SKM-1 treated with dmso at 0.1 percent for 144 hours (cell line): ENCODE data around the gene FZD2.
A peak's percentile ranks its signal among the peaks of the same experiment; 100 is the strongest.
"Not testable (repeated sequence)": the region's sequence is repeated elsewhere in the genome, so short reads cannot be mapped to it uniquely, and the experiment has no call there.

ENCODE experiments used
- DNase-seq: peaks from one replicate; lab custom pipeline; 2025; ENCODE audit not compliant: unreplicated experiment; lab: John Stamatoyannopoulos, UW

The FZD2 gene

DNA sequence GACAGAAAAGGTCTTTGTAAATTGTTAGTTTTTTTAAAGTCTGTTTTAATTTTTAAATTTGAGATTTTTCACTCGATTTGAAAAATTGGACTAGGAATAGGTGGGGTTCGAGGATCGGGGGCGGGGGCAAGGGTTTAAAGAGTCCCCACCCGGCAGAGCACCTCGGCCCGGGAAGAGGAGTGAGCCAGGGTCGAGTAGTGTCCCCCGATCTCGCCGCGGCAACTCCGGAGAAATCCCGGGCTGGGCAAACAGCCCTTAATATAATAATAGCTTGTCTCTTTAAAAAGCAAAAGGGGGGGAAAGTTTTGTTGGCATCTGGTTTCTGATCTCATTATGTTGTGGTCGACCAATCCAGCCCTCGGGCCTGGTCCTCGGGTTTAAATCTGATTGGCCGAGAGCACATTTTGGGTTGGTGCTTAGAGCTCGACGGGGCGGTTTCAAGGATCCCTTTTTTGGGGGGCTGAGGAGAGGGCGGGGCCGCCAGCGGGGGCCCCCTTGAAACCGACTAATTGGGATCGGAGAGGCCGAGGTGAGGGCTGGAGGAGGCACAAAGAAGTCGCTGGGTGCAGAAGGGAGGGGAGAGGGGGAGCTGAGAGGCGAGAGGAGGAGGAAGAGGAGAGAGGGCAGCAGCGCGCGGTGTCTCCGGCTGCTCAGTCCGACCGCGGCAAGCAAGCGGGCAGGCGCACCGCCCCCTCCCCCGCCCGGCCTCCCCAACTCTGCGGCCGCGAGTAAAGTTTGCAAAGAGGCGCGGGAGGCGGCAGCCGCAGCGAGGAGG, at the start of gene FZD2:
FZD2 (plus strand) TSS at position 653 of the 775 bp plus-strand sequence. CDS start 205 bp downstream, outside the sequence.
- peak; percentile 92 for DNase-seq

DNA sequence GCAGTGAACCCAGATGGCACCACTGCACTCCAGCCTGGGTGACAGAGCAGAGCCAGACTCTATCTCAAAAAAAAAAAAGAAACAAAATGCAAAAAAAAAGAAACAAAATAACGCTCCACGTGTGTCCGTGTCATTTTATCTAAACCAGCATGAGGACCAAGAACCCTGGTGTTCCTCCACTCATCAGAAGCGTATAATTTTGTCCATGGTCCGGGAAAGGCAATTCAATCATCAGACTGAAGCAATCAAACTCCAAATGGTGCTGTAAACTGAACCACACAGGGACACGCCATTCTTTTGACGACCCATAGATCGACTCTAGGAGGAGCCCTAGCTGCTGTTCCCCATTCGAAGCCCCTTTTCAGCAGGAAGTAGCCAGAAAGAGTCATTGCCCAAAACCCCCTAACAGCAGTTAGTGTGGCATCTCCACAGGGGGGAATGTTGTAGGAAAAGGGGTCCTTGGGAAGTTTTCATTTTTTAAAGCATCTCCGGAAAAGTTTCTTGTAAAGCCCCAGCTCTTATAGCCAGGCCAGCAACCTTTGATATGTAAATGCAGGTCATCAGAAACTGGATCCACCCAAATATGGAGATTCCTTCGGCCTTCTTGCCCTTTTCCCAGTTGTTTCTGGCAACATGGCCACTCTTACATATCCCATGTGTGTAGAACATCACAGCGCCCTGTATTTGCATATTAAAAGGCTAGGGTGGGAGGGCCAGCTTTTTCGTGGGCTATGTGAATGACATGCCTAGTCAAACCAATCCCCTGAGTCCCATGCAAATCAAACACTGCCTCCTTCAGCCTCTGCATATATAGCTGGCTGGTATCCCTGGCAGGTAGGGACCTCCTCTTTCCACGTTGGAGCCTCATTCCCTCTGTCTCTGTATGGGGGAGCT, 45.8 kb upstream of the FZD2 start:
- not testable (repeated sequence) for DNase-seq

DNA sequence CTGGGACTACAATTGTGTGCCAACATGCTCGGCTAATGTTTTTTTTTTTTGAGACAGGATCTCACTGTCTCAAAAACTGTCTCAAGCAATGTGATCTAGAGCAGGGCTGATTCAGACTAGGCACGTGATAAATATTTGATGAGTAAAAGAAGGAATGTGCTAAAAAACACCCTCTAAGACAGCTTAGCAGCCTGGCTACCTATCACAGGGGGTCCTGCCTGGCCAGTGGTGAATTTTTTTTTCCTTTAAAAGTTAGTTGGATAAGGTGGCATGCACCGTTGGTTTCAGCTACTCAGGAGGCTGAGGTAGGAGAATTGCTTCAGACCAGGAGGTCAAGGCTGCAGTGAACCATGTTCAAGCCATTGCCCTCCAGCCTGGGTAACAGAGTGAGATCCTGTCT, 39.3 kb upstream of the FZD2 start:
- DNase-seq = no peak

DNA sequence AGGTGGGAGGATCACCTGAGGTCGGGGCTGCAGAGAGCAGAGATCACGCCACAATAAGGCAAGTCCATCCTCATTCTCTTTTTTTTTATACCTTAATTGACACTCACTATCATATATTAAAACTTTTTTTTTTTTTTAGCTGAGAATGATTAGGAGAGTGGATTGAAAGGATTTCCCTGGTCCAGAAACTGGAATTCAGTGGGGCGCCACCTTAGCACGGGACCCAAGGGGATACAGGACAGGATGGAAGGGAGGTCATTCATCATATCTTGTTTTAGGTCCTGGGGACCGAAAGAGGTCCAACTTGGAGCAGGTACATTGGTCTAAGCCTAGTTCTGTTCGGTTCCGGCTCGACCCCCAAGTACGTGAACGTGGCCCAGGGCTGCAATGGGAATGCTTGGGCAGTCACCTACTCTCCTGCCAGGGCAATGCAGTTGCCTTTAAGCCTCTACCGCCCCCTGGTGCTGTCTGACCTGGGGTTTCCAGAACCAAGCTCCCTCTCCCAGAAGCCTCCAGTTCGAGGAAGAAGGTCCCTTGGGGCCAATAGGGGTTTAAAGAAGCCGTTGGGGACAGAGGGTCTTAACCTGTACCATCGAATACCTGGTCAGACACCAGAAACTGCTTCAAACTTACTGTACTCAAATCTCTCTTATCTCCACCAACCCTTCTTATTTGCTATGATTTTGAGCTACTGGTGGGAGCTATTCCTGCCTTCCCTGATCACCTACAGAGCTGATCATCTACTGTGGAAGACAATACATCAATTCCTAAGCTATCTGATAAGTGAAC, 34.2 kb upstream of the FZD2 start:
- peak; percentile 65 for DNase-seq

DNA sequence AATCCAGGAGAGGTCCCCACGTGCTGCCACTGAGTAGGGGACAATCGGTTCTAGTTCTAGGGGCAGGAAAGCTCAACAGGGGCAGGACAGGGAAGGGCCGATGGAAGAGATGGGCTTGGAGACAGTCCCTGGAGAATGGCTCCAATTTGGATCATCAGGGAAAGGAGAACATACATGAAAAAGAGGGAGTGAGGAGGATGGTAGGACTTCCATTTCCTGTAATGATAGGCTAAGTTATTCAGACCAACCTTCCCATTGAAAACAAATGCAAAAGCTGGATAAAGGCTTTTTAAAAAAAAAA, 33.7 kb upstream of the FZD2 start:
- DNase-seq = no peak

DNA sequence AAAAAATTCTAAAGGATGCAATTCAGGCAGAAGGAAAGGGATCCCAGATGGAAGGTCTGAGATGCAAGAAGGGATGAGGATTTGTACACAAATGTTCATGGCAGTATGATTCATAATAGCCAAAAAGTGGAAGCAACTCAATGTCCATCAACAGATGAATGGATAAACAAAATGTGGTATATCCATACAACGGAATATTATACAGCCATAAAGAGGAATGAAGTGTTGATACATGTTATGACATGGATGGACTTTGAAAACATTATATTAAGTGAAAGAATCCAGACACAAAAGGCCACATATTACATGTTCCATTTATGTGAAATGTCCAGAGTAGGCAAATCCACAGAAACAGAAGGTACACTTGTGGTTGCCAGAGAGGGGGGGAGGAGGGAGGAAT, 30.2 kb upstream of the FZD2 start:
- DNase-seq = no peak

DNA sequence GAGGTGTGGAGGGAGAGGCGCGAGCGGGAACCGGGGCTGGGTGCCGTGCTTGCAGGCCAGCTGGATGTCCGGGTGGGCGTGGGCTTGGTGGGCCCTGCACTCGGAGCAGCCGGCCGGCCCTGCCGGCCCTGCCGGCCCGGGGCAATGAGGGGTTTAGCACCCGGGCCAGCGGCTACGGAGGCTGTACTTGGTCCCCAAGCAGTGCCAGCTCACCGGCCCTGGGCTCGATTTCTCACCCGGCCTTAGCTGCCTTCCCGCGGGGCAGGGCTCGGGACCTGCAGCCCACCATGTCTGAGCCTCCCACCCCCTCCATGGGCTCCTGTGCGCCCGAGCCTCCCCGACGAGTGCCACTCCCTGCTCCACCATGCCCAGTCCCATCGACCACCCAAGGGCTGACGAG, 29.3 kb upstream of the FZD2 start:
- no peak for DNase-seq

DNA sequence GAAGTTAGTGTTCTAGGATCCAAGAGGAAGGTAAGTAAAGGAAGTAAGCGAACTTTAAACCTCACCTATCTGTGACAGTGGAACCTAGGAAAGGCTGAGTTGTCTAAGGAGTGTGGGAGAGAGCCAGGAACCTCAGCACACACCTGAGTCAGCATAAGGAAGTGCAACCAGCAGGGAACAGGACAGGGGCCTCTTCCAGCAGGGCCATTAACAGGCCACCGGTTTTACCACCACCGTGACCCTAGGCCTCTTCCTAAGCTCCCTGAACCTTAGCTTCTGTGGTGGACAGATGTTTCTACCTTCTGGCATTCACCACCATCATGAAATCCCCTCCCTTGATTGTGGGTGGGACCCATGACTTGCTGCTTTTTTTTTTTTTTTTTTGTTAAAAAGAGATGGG, 27.4 kb upstream of the FZD2 start:
- DNase-seq = no peak

DNA sequence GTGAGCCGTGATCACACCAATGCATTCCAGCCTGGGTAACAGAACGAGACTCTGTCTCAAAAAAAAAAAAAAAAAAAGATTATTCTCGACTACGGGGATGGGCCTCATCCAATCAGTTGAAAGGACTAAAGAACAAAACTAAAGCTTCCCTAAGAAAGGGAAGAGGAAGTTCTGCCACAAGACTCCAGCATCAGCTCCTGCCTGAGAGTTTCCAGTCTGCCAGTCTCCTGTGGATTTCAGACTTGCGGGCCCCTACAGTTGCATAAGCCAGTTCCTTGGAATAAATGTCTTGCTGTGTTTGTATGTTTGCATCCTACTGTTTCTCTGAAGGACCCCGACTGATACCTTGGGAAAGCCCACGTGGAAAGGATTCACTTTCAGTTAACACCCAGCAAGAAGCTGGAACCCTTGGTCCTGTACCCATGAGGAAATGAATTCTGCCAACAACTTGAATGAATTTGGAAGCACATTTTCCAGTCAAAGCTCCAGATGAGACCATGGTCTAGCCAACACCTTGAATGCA, 26.3 kb upstream of the FZD2 start:
- no peak for DNase-seq

DNA sequence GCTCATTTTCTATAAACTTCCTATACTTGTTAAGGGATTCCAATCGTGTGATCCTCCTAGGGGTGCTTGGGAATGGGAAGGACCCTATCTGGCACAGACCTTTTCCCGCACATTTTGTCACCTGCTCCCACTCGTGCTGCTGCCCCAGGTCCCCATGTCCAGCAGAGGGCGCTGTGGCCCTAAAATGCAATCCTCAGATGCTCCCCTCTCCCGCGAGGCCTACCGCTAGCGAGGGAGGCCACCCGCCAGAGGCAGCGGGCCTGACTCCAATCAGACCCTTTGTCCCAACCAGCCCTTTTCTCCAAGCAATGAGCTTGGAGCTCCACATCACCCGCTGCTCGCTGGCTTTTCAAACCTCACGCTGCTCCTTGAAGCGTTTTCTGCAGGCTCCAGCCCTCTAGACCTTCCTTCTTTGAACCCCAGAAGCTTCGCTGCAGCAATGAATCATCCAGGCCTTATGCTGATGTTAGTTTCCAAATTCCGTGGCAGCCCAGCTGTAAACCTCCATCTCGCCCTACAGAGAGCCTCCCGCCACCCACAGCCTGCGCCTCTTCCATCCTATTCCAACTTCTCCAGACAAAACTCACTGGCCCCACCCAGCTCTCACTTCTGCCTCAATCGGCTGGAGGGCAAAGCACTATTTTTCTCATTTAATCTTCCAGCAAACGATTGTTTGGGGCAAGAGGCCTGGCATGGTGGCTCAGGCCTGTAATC, 23.6 kb upstream of the FZD2 start:
- peak; percentile 82 for DNase-seq

DNA sequence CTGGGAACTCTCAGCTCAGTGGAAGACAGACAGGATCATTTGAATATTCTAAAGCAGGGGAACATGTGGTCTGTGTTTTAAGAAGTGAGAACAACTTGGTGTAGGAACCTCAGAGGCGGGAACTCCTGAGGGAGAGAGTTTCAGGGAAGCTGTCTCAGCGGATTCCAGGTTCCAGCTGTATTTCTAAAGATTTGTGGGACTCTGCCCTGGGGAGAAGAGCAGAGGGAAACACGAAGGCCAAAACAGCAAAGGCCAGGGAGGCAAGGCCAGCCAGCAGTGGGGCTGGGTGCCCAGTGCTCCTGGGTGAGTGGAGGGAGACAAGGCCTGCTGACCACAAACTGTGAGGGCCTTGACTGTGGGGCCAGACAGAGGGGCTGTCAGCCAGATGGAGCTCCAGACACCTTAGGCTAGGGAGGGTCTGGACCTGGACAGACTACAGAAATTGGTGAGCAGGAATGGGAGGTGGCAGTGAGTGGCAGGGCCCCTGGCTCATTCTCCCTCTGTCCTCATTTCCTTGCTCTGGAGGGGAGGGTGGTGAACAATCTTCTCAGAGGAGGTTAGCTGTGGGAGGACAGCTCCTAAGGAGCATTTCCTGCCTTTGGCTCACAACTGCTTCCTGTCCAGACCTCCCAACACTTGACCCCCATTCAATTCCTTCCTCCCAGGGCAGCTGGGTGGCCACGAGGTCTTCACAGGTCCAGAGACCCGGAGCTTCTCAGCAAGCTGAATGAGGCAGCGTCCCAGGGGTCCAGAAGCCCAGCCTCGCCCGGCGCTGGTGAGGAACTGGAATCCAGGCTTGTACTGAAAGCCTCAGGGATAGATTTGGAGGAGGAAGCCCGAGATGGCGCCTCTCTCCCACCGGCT, 21.0 kb upstream of the FZD2 start:
- no peak for DNase-seq

DNA sequence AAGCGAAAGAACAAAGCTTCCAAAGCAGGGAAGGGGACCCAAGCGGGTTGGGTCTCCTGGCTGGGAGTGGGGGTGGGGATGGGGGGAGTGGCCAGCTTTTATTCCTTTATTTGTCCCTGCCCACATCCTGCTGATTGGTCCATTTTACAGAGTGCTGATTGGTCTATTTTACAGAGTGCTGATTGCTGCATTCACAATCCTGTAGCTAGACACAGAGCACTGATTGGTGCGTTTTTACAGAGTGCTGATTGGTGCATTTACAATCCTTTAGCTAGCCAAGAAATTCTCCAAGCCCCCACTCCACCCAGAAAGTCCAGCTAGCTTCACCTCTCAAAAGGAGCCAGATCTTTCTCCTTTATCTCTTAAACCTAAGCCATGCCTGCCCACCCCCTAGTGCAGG, 19.4 kb upstream of the FZD2 start:
- not testable (repeated sequence) for DNase-seq

DNA sequence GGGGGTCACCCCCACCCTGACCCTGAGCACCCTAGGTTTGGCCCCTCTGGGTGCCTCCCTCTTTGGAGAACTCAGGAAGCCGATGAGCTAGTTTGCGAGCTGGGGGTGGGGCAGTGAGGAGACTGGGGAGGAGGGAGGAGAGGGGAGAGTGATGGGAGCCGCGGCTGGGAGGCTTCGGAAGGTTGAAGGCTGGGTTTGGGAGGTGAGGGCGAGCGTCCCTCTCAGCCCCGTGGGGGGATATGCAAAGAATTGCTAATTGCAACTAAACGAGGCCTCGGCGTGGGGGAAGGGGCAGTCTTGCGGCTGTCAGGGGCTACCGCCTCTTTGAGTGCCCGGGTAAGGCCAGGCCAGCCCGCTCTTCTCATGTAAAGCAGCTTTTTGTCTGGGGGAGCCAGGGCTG, 17.6 kb upstream of the FZD2 start:
- DNase-seq = no peak

DNA sequence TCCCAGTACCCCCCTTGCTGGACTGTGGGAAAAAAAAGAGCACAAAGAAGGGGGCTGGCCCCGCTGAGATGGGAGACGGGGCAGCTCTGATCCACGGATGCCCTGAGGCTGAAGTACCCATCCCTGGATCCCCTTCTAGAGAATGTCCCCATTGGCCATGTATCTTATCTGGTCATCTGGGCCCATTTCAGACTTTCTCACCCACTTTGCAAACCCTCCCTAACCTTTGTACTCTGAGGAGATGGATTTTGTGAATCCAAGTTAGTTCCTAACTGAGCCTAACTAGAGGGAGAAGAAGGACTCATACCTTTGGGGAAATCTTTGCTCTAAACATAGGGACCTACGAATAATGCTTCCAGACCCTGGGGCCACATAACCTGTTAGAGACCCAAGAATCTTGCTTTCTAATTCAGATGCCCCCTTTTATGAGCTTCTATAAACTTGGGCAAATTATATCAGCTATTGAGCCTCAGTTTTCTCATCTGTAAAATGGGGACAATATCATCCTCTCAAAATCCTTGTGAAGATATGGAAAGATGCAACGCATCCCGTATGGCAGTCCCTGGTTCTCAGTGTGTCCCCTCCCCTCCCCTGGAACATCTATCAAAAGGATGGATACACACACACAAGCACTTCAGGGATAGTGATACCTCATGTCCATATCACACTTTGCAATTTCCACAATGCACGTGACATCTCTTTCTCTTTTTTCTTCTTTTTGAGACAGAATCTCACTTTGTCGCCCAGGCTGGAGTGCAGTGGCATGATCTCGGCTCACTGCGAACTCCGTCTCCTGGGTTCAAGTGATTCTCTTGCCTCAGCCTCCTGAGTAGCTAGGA, 16.8 kb upstream of the FZD2 start:
- no peak for DNase-seq

DNA sequence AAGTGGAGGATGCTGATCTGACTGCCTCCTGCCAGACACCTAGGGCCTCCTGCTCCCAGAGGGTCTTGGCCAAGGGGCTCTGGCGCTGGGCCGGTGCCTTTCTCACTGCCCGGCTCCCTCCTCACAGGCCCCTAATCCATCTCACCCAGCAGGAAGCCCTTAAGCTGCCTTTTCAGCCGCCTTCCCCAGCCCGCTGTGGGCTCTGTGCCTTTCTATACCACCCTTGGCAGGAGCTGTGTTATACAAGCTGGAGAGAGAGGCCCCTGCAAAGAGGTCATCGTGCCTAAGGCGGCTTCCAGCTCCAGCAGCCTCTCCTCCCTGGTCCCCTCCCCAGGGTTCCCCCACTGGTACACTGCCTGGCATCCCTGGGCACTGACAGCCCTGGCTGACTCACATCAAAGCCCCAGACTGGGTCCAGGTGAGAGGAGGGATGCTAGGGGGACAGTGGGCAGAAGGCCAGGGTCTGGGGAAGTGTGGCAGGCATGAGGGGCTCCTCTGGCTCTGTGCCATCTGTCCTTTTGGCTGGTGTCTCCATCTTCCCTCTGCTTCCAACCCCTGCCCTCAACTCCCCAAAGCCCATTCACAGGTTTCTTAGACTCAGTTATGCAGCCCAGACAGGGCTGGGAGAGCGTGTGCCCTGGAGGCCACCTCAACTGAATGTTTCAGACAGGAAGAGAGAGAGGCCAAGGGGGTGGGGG, 15.3 kb upstream of the FZD2 start:
- DNase-seq = no peak

DNA sequence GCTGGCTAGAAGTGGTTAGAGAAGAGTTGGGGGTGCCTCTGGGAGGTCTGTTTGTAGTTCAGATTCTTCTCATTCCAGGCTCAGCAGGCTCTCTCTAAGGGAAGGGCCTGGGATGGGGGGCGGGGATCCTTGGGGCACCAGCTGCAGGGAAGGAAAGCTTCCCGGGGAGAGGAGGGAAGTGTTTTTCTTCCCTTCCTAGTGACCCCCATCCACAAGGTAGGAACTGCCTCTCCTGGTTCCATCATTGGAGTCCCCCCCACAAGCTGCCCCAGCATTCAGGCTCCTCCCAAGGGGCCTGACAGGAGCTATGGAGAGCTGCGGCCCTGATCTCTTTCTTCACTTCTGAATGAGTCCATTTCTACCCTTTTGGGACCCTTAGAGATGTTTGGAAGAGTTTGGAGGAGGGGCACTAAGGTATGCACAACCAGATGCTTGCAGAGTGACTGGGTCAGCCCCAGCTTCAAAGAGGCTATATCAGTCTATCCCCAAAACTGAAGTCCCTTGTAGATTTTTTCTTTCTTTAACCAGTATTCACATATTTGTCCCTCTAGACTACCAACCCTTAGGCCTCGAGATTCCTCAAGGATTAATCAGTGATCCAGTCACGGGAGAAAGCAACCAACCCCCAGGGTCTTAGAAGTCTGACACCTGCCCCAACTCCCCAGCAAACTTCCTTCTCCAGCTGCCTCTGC, 13.9 kb upstream of the FZD2 start:
- DNase-seq = no peak

DNA sequence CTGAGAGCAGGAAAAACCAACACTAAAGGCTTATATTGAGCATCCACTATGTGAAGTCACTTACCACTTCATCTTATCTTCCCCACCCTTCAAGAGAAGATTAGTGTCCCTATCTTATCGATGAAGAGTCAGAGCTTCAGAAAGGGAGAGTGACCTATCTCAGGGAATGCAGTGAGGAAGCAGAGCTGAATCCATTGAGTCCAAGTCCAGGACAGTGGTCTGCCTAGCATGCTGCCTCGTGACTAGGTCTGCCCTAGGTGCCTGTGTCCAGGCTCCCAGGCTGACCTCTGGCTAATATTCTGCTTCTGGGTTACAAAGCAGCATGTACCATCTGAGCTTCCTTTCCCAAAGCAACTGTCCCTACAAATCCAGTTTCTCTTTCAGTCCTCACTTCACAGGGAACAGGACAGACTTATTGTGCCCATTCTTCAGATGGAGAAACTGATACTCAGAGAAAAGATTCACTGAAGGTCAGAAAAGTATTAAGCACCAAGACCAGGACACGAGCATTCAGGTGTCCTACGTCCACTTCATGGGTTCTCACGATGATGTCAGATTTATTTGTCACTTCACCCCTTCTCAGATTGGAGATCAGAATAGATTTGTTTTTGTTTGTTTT, 13.3 kb upstream of the FZD2 start:
- no peak for DNase-seq
